Activated naive CD8-positive, alpha-beta T cell treated with anti-CD3 and anti-CD28 coated beads, Interleukin-2, amount 10 ng/mL, durations not matched to agents 7 days and 5 days (primary cell): ENCODE results near the gene TMEM81. TPM values are rescaled to one million over a fixed set of nuclear protein-coding genes. Genes with fewer than 3 reads are reported as not detected.

Experiments used
- ATAC-seq: fragments of 150-1000 bp; cut with Tn5 transposase; one replicate; pipeline ENCODE4 v1.10.0; 2021; ENCODE audit warnings: low read depth, moderate library complexity
- POLR2A ChIA-PET: fragments of 350-600 bp; sonication (Branson Sonifier 250); formaldehyde crosslinking; loops from one replicate; lab custom pipeline; 2021; ENCODE audit warnings: antibody characterized with exemption; lab: Charles Lee
- DNase-seq: peaks from one replicate; pipeline ENCODE4 v3.0.0; 2021
- H3K27ac Mint-ChIP-seq: one replicate; pipeline ENCODE4 v1.8.0; 2022; ENCODE audit warnings: mild to moderate bottlenecking, mixed read lengths
- H3K27me3 Mint-ChIP-seq: one replicate; pipeline ENCODE4 v1.8.0; 2022; ENCODE audit warnings: mild to moderate bottlenecking, moderate library complexity, mixed read lengths
- H3K36me3 Mint-ChIP-seq: one replicate; pipeline ENCODE4 v1.8.0; 2021; ENCODE audit warnings: mild to moderate bottlenecking, mixed read lengths
- H3K4me1 Mint-ChIP-seq: one replicate; pipeline ENCODE4 v1.8.0; 2021; ENCODE audit warnings: mixed read lengths
- H3K4me3 Mint-ChIP-seq: one replicate; pipeline ENCODE4 v1.8.0; 2022; ENCODE audit warnings: mild to moderate bottlenecking, moderate library complexity, mixed read lengths
- H3K9me3 Mint-ChIP-seq: one replicate; pipeline ENCODE4 v1.8.0; 2021; ENCODE audit warnings: mixed read lengths
- total RNA-seq, 2 experiments: library from RNA; stranded (reverse); gene quantifications; one replicate each; pipeline ENCODE4 v1.2.3, GENCODE V29; 2021

The TMEM81 gene
- total RNA-seq, 2 experiments from 2014 or later, result 3.9 to 4.0 TPM

DNA sequence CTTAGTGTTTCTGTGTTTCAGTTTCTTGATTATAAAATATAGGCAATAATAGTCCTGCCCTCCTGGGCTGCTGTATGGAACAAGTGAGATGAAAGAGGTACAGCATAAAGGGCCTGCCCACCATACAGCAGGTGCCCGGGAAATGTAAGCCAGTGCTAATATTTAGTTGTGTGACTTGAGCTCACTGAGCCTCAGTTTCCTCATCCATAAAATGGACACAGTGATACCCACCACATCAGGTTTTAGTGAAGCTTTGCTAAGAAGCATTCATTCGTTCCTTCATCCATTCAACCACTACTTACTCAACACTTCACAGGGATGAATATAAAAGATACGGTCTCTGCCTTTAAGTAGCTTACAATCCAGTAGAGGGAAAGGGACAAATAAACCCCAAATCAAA, 21.4 kb downstream of the TMEM81 start:
- Mint-ChIP-seq H3K4me3 (no peak overlapping the region), H3K27ac (no peak overlapping the region), H3K9me3 (no peaks in the 10 kb centered on the region), H3K4me1 (peaks cover 1% of the 10 kb centered on the region), H3K27me3 (no peaks in the 10 kb centered on the region), H3K36me3 (no peaks in the 10 kb centered on the region)
- ATAC-seq, result no peak
- no peak for DNase-seq
- POLR2A ChIA-PET, result no interaction called here

DNA sequence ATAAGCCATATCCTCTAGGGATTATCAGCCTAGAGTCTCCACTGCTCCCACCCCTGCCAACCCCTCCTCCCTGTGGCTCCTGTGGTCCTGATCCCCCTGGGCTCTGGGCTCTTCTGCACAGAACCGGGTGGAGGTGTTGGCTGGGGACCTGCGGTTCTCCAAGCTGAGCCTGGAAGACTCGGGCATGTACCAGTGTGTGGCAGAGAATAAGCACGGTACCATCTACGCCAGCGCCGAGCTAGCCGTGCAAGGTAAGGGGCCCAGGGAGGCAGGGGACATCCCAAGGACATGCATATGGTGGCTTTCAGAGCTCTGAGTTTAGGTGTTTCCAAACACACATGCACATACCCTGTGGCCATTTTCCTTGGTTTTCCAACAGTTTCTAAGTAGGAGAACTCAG, 21.9 kb downstream of the TMEM81 start:
- H3K27me3 Mint-ChIP-seq, result no peaks in the 10 kb centered on the region
- H3K9me3 Mint-ChIP-seq, result no peaks in the 10 kb centered on the region
- H3K4me3 Mint-ChIP-seq, result no peak overlapping the region
- H3K36me3 Mint-ChIP-seq, result no peaks in the 10 kb centered on the region
- DNase-seq (peak; percentile 12), ATAC-seq (no peak)
- H3K27ac Mint-ChIP-seq, result no peak overlapping the region
- POLR2A ChIA-PET, result no interaction called here
- peaks cover 1% of the 10 kb centered on the region for H3K4me1 Mint-ChIP-seq

DNA sequence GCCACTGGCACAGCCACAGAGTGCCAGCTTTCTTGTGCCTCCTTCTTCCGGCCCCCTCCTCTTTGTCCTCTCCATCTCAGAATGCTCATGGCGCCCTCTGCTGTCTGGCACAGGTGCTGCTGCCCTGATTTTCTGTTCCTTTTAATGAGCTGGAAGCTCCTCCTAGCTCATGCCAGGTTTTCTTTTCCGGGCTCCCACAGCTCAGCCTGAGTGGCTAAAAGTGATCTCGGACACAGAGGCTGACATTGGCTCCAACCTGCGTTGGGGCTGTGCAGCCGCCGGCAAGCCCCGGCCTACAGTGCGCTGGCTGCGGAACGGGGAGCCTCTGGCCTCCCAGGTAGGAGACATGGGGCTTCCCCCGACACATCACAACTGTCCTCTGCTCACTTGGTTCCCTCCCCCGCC, 22.6 kb downstream of the TMEM81 start:
- Mint-ChIP-seq H3K4me1 (peaks cover 1% of the 10 kb centered on the region), H3K9me3 (no peaks in the 10 kb centered on the region), H3K36me3 (no peaks in the 10 kb centered on the region), H3K27me3 (no peaks in the 10 kb centered on the region), H3K4me3 (no peak overlapping the region), H3K27ac (no peak overlapping the region)
- ATAC-seq (peak; percentile 58), DNase-seq (peak; percentile 78)
- POLR2A ChIA-PET, result interaction anchor here (1.1 kb wide), 1 partner anchor 13 kb away, joined by 3 read pairs; no protein-coding TSS in a partner anchor

DNA sequence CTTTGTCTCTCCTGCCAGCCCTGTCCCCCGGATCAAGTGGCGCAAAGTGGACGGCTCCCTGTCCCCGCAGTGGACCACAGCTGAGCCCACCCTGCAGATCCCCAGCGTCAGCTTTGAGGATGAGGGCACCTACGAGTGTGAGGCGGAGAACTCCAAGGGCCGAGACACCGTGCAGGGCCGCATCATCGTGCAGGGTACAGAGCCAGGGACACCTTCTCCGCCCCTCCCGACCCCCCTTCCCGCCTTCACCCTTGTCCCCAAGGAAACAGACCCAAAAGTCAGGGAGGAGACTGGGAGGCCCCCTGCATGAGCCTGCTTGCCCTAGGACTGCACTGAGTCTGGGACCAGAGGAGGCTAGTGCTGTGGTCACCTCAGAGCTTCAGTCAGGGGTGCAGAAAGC, 23.0 kb downstream of the TMEM81 start:
- Mint-ChIP-seq H3K36me3 (no peaks in the 10 kb centered on the region), H3K4me1 (peaks cover 1% of the 10 kb centered on the region), H3K27ac (no peak overlapping the region), H3K9me3 (no peaks in the 10 kb centered on the region), H3K4me3 (no peak overlapping the region), H3K27me3 (no peaks in the 10 kb centered on the region)
- ATAC-seq (no peak), DNase-seq (peak; percentile 27)
- POLR2A ChIA-PET, result interaction anchor here (0.6 to 1.1 kb wide), 2 partner anchors 14 to 19 kb away, joined by 3 to 5 read pairs; no protein-coding TSS in a partner anchor

DNA sequence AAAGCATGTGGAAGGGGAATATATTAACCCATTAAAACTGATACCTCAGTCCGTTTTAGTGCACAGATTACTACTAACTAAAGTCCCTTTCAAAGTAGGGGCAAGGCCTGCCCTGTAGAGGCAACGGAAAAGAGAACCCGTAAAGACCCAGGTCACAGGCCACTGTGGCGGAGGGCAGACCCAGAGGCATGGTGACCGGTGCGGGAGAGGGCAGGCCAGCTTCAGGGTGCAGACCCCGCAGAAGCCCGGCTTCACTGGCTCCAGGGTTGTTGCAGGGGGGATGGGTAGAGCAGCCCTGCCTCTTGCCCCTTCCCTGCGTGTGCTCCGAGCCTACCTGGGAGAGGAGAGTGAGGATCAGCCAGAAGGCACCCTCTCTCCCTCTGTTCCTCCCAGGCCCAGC, 23.5 kb downstream of the TMEM81 start:
- ATAC-seq (no peak), DNase-seq (no peak)
- no peak overlapping the region for H3K27ac Mint-ChIP-seq
- H3K9me3 Mint-ChIP-seq, result no peaks in the 10 kb centered on the region
- H3K4me3 Mint-ChIP-seq, result no peak overlapping the region
- peaks cover 1% of the 10 kb centered on the region for H3K4me1 Mint-ChIP-seq
- no peaks in the 10 kb centered on the region for H3K36me3 Mint-ChIP-seq
- no peaks in the 10 kb centered on the region for H3K27me3 Mint-ChIP-seq
- POLR2A ChIA-PET, result interaction anchor here (0.6 kb wide), 1 partner anchor 19 kb away, joined by 5 read pairs; no protein-coding TSS in a partner anchor

DNA sequence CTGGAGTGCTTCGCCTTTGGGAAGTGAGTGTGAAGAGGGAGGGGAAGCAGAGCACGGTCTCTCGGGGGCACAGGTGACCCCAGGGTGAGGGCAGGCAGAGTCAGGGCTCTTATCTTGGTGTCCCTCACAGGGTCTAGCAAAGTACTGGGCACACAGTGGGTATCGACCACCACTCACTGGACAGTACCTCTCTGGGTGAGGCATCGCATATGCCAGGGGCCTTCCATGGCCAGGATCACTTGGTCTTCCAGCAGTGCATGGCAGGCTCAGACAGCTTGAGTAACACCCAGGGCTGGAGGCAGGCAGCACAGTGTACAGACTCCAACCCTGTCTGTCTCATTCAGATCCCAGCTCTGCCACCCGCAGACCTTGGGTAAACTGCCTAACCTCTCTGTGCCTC, 24.6 kb downstream of the TMEM81 start:
- H3K4me1 Mint-ChIP-seq, result peaks cover 1% of the 10 kb centered on the region
- H3K36me3 Mint-ChIP-seq, result no peaks in the 10 kb centered on the region
- no peaks in the 10 kb centered on the region for H3K9me3 Mint-ChIP-seq
- POLR2A ChIA-PET, result no interaction called here
- no peaks in the 10 kb centered on the region for H3K27me3 Mint-ChIP-seq
- no peak for DNase-seq
- ATAC-seq, result no peak
- H3K4me3 Mint-ChIP-seq, result no peak overlapping the region
- no peak overlapping the region for H3K27ac Mint-ChIP-seq

DNA sequence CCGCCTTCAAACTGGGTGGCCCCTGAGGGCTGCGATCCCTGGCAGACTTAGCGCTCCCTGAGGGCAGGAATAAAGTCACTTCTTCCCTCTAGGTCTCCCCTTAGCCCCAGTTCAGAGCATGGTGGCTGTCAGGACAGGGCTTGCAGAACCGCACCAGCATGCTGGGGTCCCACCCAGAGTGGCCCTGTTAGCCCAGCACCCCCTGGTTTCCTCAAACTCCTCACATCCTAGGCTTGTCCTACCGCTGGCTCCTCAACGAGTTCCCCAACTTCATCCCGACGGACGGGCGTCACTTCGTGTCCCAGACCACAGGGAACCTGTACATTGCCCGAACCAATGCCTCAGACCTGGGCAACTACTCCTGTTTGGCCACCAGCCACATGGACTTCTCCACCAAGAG, 25.4 kb downstream of the TMEM81 start:
- POLR2A ChIA-PET, result no interaction called here
- DNase-seq, result no peak
- Mint-ChIP-seq H3K27ac (no peak overlapping the region), H3K9me3 (no peaks in the 10 kb centered on the region), H3K4me1 (peaks cover 1% of the 10 kb centered on the region), H3K36me3 (no peaks in the 10 kb centered on the region), H3K4me3 (no peak overlapping the region), H3K27me3 (no peaks in the 10 kb centered on the region)
- no peak for ATAC-seq

DNA sequence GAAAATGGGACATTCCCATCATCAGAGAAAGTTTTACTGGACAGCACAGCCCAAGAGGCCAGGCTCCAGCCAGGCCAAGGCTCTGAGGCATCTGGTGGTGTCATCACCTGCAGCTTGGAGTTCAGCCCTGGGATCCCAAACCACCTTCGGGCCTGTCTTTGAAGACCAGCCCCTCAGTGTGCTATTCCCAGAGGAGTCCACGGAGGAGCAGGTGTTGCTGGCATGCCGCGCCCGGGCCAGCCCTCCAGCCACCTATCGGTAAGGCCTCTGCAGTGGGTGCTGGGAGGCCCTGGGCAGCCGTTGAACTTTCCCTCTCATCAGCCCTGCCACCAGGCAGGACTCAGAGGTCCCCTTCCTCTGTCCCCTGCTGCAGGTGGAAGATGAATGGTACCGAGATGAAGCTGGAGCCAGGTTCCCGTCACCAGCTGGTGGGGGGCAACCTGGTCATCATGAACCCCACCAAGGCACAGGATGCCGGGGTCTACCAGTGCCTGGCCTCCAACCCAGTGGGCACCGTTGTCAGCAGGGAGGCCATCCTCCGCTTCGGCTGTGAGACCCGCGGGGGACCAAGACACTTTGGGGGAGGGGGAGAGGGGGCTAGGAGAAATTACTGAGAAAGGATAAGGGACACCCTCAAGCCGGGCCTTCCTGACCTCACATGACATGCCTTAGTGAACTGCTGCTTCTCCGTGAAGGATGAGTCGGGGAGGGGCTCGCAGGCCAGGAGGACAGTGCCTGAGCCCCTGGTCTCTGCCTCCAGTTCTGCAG, 26.3 kb downstream of the TMEM81 start:
- DNase-seq (no peak), ATAC-seq (no peak)
- Mint-ChIP-seq H3K27me3 (no peaks in the 10 kb centered on the region), H3K4me1 (peaks cover 1% of the 10 kb centered on the region), H3K36me3 (no peaks in the 10 kb centered on the region), H3K4me3 (no peak overlapping the region), H3K27ac (no peak overlapping the region), H3K9me3 (no peaks in the 10 kb centered on the region)
- POLR2A ChIA-PET, result no interaction called here

DNA sequence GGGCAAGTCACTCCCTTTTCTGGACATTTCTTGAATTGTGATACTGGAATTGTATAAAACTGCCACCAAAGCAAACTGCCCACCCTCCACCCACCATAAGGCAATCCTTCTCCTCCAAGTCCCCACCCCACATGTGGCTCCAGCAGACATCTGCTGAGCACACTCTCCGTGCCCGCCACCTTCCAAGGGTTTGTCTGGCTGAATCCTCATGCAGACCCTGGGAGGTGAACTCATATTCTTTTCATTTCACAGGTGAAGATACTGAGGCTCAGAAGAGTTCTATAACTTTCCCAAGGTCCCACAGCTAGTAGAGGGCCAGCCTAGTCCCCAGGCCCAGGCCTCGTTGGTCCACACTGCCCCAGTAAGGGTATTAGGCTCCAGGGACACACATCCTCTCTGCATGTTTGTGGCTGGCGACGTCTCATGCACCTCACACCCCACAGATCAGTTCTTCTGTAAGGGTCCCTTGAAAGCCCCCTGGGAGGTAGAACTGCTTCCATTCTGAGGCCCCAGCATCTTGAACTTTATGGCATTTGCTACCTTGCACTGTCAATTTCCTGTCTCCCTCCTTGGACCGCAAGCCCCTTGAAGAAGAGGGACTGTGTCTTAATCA, 27.2 kb downstream of the TMEM81 start:
- no peaks in the 10 kb centered on the region for H3K36me3 Mint-ChIP-seq
- ATAC-seq, result no peak
- POLR2A ChIA-PET, result no interaction called here
- no peaks in the 10 kb centered on the region for H3K9me3 Mint-ChIP-seq
- no peak for DNase-seq
- H3K27ac Mint-ChIP-seq, result no peak overlapping the region
- no peak overlapping the region for H3K4me3 Mint-ChIP-seq
- H3K4me1 Mint-ChIP-seq, result peaks cover 1% of the 10 kb centered on the region
- no peaks in the 10 kb centered on the region for H3K27me3 Mint-ChIP-seq

DNA sequence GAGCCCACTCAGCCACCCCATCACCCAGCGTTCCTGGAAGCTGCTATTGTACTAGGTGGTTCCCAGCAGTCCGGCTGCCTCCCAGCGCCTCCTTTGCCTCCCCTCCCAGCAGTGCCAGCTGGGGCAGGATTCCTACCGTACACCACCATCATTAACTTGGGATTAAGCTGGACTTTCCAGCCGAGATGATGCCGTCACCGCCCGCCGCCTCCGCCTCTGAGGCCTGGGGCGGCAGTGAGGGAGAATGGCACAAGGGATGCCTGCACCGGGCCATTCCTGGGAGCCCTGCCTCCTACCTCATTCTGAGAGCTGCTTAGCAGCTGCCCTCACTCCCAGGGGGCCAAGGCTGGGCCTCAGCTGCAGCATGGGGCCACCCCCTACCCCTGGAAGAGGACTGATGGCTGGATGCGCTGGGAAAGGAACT, 28.1 kb downstream of the TMEM81 start:
- Mint-ChIP-seq H3K27me3 (peaks cover under 1% of the 10 kb centered on the region), H3K4me3 (no peak overlapping the region), H3K4me1 (no peaks in the 10 kb centered on the region), H3K36me3 (no peaks in the 10 kb centered on the region), H3K27ac (no peak overlapping the region), H3K9me3 (no peaks in the 10 kb centered on the region)
- ATAC-seq (no peak), DNase-seq (no peak)
- POLR2A ChIA-PET, result no interaction called here

DNA sequence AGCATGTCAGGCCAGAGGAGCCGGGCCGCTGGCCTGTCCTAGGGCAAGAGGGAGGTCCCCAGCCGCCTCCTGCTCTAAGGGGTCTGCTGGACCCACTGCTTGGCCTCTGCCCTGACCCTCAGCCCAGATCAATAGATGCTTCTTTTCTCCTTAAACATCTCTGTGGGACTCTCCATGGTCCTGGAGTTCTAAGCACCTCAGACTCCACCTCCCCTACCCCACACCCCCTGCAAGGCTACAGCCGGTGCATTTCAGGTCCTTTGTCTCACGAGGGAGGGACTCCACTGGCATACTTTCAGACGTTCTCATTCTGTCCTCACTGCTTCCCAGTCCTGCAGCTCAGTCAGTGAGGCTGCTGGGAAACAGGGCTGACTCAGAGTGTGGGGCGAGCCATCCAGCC, 30.2 kb downstream of the TMEM81 start:
- no peak overlapping the region for H3K27ac Mint-ChIP-seq
- H3K36me3 Mint-ChIP-seq, result no peaks in the 10 kb centered on the region
- POLR2A ChIA-PET, result no interaction called here
- H3K9me3 Mint-ChIP-seq, result no peaks in the 10 kb centered on the region
- no peaks in the 10 kb centered on the region for H3K4me1 Mint-ChIP-seq
- DNase-seq (no peak), ATAC-seq (no peak)
- H3K4me3 Mint-ChIP-seq, result no peak overlapping the region
- H3K27me3 Mint-ChIP-seq, result peaks cover 2% of the 10 kb centered on the region

DNA sequence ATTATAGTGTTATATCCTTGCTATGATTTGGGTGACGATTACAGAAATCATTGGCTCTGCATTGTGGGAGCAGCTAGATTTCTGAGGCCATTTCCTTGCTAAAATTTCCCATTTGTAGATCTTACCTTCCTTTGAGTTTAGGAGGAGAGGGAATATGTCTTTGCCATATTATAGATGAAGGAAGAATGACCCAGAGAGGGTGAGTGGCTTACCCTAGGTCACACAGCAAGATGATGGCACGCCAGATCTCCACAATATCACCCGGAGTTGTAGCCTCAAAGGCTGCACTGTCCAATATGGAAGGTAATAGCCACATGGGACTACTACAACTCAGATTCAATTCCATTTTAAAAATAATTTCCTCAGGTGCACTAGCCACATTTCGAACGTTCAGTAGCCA, 31.0 kb downstream of the TMEM81 start:
- H3K27ac Mint-ChIP-seq, result no peak overlapping the region
- DNase-seq (no peak), ATAC-seq (no peak)
- no peak overlapping the region for H3K4me3 Mint-ChIP-seq
- H3K36me3 Mint-ChIP-seq, result no peaks in the 10 kb centered on the region
- no peaks in the 10 kb centered on the region for H3K9me3 Mint-ChIP-seq
- POLR2A ChIA-PET, result no interaction called here
- H3K27me3 Mint-ChIP-seq, result peaks cover 5% of the 10 kb centered on the region
- no peaks in the 10 kb centered on the region for H3K4me1 Mint-ChIP-seq

DNA sequence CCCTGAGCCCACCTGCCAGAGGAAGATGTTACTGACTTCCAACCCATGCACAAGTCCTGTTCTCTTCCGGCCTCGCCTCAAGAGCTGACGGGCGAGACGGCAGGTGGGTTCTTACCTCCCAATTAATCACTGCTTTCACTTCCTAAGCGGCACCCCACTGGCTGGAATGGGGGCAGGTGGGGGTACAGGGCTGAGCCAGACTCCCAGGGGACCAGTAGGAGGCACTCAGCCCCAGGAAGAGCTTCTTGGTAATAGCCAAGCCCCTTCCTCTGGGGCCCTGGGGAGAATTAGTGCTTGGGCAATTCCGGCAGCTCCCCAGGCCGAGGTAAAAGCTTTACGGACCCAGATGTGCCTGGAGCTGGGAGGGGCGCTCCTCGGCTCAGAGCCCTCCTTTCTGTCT, 31.6 kb downstream of the TMEM81 start:
- H3K9me3 Mint-ChIP-seq, result no peaks in the 10 kb centered on the region
- H3K27ac Mint-ChIP-seq, result no peak overlapping the region
- no peaks in the 10 kb centered on the region for H3K4me1 Mint-ChIP-seq
- H3K4me3 Mint-ChIP-seq, result no peak overlapping the region
- H3K36me3 Mint-ChIP-seq, result no peaks in the 10 kb centered on the region
- no peak for ATAC-seq
- DNase-seq, result no peak
- H3K27me3 Mint-ChIP-seq, result peaks cover 6% of the 10 kb centered on the region
- POLR2A ChIA-PET, result no interaction called here

DNA sequence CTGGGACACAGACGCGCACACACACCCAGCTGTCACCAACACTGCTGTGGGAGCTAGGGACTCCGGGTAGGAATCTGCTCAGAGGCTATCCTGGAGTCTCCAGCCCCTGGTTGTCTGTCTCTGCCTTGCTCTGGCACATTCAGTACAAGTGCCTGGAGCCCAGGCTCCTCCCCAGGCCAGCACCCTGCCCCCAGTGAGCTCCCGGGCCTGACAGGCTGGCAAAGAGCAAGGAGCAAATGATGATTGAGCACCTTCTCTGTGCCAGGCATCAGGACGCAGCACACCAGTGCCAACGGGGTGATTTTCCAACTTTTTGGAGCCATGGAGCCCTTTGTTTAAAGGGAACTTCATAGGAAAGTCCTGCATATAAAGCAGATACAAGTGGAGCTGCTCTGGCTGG, 34.8 kb downstream of the TMEM81 start:
- no peak overlapping the region for H3K4me3 Mint-ChIP-seq
- peaks cover 32% of the 10 kb centered on the region for H3K27me3 Mint-ChIP-seq
- ATAC-seq, result no peak
- DNase-seq, result no peak
- POLR2A ChIA-PET, result interaction anchor here (0.5 kb wide), 1 partner anchor 16 kb away, joined by 3 read pairs; no protein-coding TSS in a partner anchor
- H3K36me3 Mint-ChIP-seq, result no peaks in the 10 kb centered on the region
- H3K27ac Mint-ChIP-seq, result no peak overlapping the region
- no peaks in the 10 kb centered on the region for H3K4me1 Mint-ChIP-seq
- no peaks in the 10 kb centered on the region for H3K9me3 Mint-ChIP-seq
